IgD-negative memory B cell (primary cell): ENCODE results near the gene MYO15B. TPM values are rescaled to one million over a fixed set of nuclear protein-coding genes. Genes with fewer than 3 reads are reported as not detected.
"Not testable (repeated sequence)": the region's sequence is repeated elsewhere in the genome, so short reads cannot be mapped to it uniquely, and the experiment has no call there.

Experiments
- H3K27ac Mint-ChIP-seq, 3 donors: one replicate each; pipeline ENCODE4 v1.8.0; 2020 to 2022; ENCODE audit warnings: mild to moderate bottlenecking in 3 of 3, mixed read lengths in 3 of 3, moderate library complexity in 1 of 3
- H3K27me3 Mint-ChIP-seq: one replicate; pipeline ENCODE4 v1.8.0; 2021; ENCODE audit warnings: mixed read lengths
- H3K36me3 Mint-ChIP-seq: one replicate; pipeline ENCODE4 v1.8.0; 2020; ENCODE audit warnings: mild to moderate bottlenecking, mixed read lengths
- H3K4me1 Mint-ChIP-seq, 3 donors: one replicate each; pipeline ENCODE4 v1.8.0; 2020 to 2022; ENCODE audit warnings: mixed read lengths in 3 of 3, mild to moderate bottlenecking in 1 of 3
- H3K4me3 Mint-ChIP-seq, 4 donors: one replicate each; pipeline ENCODE4 v1.8.0; 2020 to 2022; ENCODE audit warnings: mild to moderate bottlenecking in 4 of 4, mixed read lengths in 4 of 4, moderate library complexity in 3 of 4
- H3K9me3 Mint-ChIP-seq, 3 donors: one replicate each; pipeline ENCODE4 v1.8.0; 2020 to 2021; ENCODE audit warnings: mixed read lengths in 3 of 3, mild to moderate bottlenecking in 1 of 3
- polyA plus RNA-seq: library from polyadenylated mRNA; unstranded; fragments of 300-500 nt; fragmentation: Illumina TruSeq; gene quantifications from one replicate; pipeline ENCODE4 v1.2.3, GENCODE V29; 2021

The MYO15B gene
- polyA plus RNA-seq, 1 donor from 2014 or later = 2.4 TPM

- H3K9me3 Mint-ChIP-seq = no peaks in the 10 kb centered on the region
- no peak overlapping the region for H3K4me3 Mint-ChIP-seq
- H3K27ac Mint-ChIP-seq = no peak overlapping the region
- peaks cover 2 to 6% (median 3%) of the 10 kb centered on the region in 3 donors for H3K4me1 Mint-ChIP-seq
- H3K36me3 Mint-ChIP-seq = peaks cover 1% of the 10 kb centered on the region
- no peaks in the 10 kb centered on the region for H3K27me3 Mint-ChIP-seq
Observed at GRCh38 chr17:75630071-75630917, 42.7 kb downstream of the MYO15B start.

- H3K27ac Mint-ChIP-seq = no peak overlapping the region
- no peak overlapping the region for H3K4me3 Mint-ChIP-seq
- no peaks in the 10 kb centered on the region for H3K27me3 Mint-ChIP-seq
- peaks cover 1% of the 10 kb centered on the region for H3K36me3 Mint-ChIP-seq
- peaks cover 2 to 6% (median 3%) of the 10 kb centered on the region in 3 donors for H3K4me1 Mint-ChIP-seq
- H3K9me3 Mint-ChIP-seq = no peaks in the 10 kb centered on the region
Observed at GRCh38 chr17:75631353-75631752, 43.8 kb downstream of the MYO15B start.

GRCh38 chr17:75632428-75632827 is 44.8 kb downstream of the MYO15B start:
- Mint-ChIP-seq H3K4me3 (no peak overlapping the region), H3K27ac (peak overlapping the region in 1 of 3 donors; percentile 6), H3K9me3 (no peaks in the 10 kb centered on the region), H3K27me3 (no peaks in the 10 kb centered on the region), H3K36me3 (peaks cover 1% of the 10 kb centered on the region), H3K4me1 (peaks cover 2 to 6% (median 3%) of the 10 kb centered on the region in 3 donors)

GRCh38 chr17:75632863-75633485 is 45.4 kb downstream of the MYO15B start, which contains the start of gene SMIM5:
Gene SMIM5, plus strand, starts transcription at chr17:75633434. Its CDS starts 6,768 bp downstream, at chr17:75640202.
- Mint-ChIP-seq H3K36me3 (peaks cover 1% of the 10 kb centered on the region), H3K27me3 (no peaks in the 10 kb centered on the region), H3K9me3 (no peaks in the 10 kb centered on the region), H3K27ac (peak within 1 kb of the TSS in 2 of 3 donors; percentile 6 to 39), H3K4me1 (peaks cover 2 to 6% (median 3%) of the 10 kb centered on the region in 3 donors), H3K4me3 (peak within 1 kb of the TSS in 1 of 4 donors; percentile 45)

GRCh38 chr17:75633486-75634375 is 46.1 kb downstream of the MYO15B start:
- H3K4me1 Mint-ChIP-seq = peaks cover 2 to 6% (median 3%) of the 10 kb centered on the region in 3 donors
- no peak overlapping the region for H3K27ac Mint-ChIP-seq
- H3K27me3 Mint-ChIP-seq = no peaks in the 10 kb centered on the region
- H3K9me3 Mint-ChIP-seq = no peaks in the 10 kb centered on the region
- peaks cover 1% of the 10 kb centered on the region for H3K36me3 Mint-ChIP-seq
- no peak overlapping the region for H3K4me3 Mint-ChIP-seq

GRCh38 chr17:75634376-75634740 is 46.8 kb downstream of the MYO15B start:
- Mint-ChIP-seq H3K27ac (no peak overlapping the region), H3K36me3 (peaks cover 1% of the 10 kb centered on the region), H3K4me1 (peaks cover 2 to 6% (median 3%) of the 10 kb centered on the region in 3 donors), H3K9me3 (no peaks in the 10 kb centered on the region), H3K27me3 (no peaks in the 10 kb centered on the region), H3K4me3 (no peak overlapping the region)

GRCh38 chr17:75634754-75635609 is 47.4 kb downstream of the MYO15B start:
- H3K9me3 Mint-ChIP-seq = no peaks in the 10 kb centered on the region
- H3K27me3 Mint-ChIP-seq = no peaks in the 10 kb centered on the region
- no peak overlapping the region for H3K27ac Mint-ChIP-seq
- peaks cover 1% of the 10 kb centered on the region for H3K36me3 Mint-ChIP-seq
- H3K4me3 Mint-ChIP-seq = no peak overlapping the region
- peaks cover 2 to 6% (median 3%) of the 10 kb centered on the region in 3 donors for H3K4me1 Mint-ChIP-seq

GRCh38 chr17:75635610-75636202 is 48.1 kb downstream of the MYO15B start:
- peaks cover 2 to 6% (median 3%) of the 10 kb centered on the region in 3 donors for H3K4me1 Mint-ChIP-seq
- peaks cover 1% of the 10 kb centered on the region for H3K36me3 Mint-ChIP-seq
- H3K27ac Mint-ChIP-seq = peak overlapping the region in 1 of 3 donors; percentile 83

GRCh38 chr17:75636381-75637142 is 49.0 kb downstream of the MYO15B start:
- peaks cover 2 to 6% (median 3%) of the 10 kb centered on the region in 3 donors for H3K4me1 Mint-ChIP-seq
- H3K9me3 Mint-ChIP-seq = no peaks in the 10 kb centered on the region
- peaks cover 1% of the 10 kb centered on the region for H3K36me3 Mint-ChIP-seq
- no peak overlapping the region for H3K4me3 Mint-ChIP-seq
- H3K27ac Mint-ChIP-seq = no peak overlapping the region
- H3K27me3 Mint-ChIP-seq = no peaks in the 10 kb centered on the region

More at GRCh38 chr17:75635610-75636202, 48.1 kb downstream of the MYO15B start:
- Mint-ChIP-seq H3K27me3 (no peaks in the 10 kb centered on the region), H3K9me3 (no peaks in the 10 kb centered on the region), H3K4me3 (no peak overlapping the region)

- Mint-ChIP-seq H3K27ac (no peak overlapping the region), H3K4me1 (peaks cover 2 to 6% (median 3%) of the 10 kb centered on the region in 3 donors), H3K27me3 (no peaks in the 10 kb centered on the region), H3K9me3 (no peaks in the 10 kb centered on the region), H3K36me3 (peaks cover 1% of the 10 kb centered on the region), H3K4me3 (no peak overlapping the region)
Observed at GRCh38 chr17:75637143-75637538, 49.5 kb downstream of the MYO15B start.

GRCh38 chr17:75637551-75637950 is 50.0 kb downstream of the MYO15B start:
- Mint-ChIP-seq H3K9me3 (no peaks in the 10 kb centered on the region), H3K36me3 (peaks cover 1% of the 10 kb centered on the region), H3K27me3 (no peaks in the 10 kb centered on the region), H3K4me1 (peaks cover 2 to 6% (median 3%) of the 10 kb centered on the region in 3 donors), H3K27ac (no peak overlapping the region), H3K4me3 (no peak overlapping the region)

- not testable (repeated sequence) for H3K27me3 Mint-ChIP-seq
- H3K27ac Mint-ChIP-seq = peak overlapping the region in 1 of 3 donors; percentile 43
Observed at GRCh38 chr17:75638039-75638438, 50.4 kb downstream of the MYO15B start.

GRCh38 chr17:75638893-75639292 is 51.3 kb downstream of the MYO15B start:
- Mint-ChIP-seq H3K27ac (peak overlapping the region in 1 of 3 donors; percentile 16), H3K27me3 (no peaks in the 10 kb centered on the region), H3K4me3 (no peak overlapping the region), H3K4me1 (peaks cover 0 to 2% (median under 1%) of the 10 kb centered on the region in 3 donors), H3K36me3 (peaks cover under 1% of the 10 kb centered on the region), H3K9me3 (no peaks in the 10 kb centered on the region)

More at GRCh38 chr17:75638039-75638438, 50.4 kb downstream of the MYO15B start:
- not testable (repeated sequence) for H3K9me3 Mint-ChIP-seq, H3K36me3 Mint-ChIP-seq, H3K4me1 Mint-ChIP-seq
- H3K4me3 Mint-ChIP-seq = peak overlapping the region in 1 of 4 donors; percentile 47
